Measurements from ENCODE around the gene PLEKHM3. TPM values are rescaled to one million over a fixed set of nuclear protein-coding genes. Genes with fewer than 3 reads are reported as not detected.

Gene PLEKHM3
- total RNA-seq, 1 experiment from 2014 or later = 2.5 TPM

- H3K27ac ChIP-seq (ENCODE audit: low read length) = no peak overlapping the region
- ChIA-PET POLR2A (no interaction called here), CTCF (interaction anchor here (0.5 kb wide), 1 partner anchor 311 kb away, joined by 3 read pairs; no protein-coding TSS in a partner anchor)
- no peak for TF ChIP-seq SIN3A (IDR thresholded peaks at IDR 0.05; ENCODE audit: borderline replicate concordance, insufficient read depth, low read depth, low read length)
- TF ChIP-seq TCF7L2 (IDR thresholded peaks at IDR 0.05; ENCODE audit: low read depth, low read length) = no peak
- TF ChIP-seq, protein P1, sequence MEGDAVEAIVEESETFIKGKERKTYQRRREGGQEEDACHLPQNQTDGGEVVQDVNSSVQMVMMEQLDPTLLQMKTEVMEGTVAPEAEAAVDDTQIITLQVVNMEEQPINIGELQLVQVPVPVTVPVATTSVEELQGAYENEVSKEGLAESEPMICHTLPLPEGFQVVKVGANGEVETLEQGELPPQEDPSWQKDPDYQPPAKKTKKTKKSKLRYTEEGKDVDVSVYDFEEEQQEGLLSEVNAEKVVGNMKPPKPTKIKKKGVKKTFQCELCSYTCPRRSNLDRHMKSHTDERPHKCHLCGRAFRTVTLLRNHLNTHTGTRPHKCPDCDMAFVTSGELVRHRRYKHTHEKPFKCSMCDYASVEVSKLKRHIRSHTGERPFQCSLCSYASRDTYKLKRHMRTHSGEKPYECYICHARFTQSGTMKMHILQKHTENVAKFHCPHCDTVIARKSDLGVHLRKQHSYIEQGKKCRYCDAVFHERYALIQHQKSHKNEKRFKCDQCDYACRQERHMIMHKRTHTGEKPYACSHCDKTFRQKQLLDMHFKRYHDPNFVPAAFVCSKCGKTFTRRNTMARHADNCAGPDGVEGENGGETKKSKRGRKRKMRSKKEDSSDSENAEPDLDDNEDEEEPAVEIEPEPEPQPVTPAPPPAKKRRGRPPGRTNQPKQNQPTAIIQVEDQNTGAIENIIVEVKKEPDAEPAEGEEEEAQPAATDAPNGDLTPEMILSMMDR (IDR thresholded peaks at IDR 0.05) = no peak
- no peak for TF ChIP-seq POLR2AphosphoS5 (IDR thresholded peaks at IDR 0.05; ENCODE audit: low read depth, low read length)
- TF ChIP-seq, protein P2, sequence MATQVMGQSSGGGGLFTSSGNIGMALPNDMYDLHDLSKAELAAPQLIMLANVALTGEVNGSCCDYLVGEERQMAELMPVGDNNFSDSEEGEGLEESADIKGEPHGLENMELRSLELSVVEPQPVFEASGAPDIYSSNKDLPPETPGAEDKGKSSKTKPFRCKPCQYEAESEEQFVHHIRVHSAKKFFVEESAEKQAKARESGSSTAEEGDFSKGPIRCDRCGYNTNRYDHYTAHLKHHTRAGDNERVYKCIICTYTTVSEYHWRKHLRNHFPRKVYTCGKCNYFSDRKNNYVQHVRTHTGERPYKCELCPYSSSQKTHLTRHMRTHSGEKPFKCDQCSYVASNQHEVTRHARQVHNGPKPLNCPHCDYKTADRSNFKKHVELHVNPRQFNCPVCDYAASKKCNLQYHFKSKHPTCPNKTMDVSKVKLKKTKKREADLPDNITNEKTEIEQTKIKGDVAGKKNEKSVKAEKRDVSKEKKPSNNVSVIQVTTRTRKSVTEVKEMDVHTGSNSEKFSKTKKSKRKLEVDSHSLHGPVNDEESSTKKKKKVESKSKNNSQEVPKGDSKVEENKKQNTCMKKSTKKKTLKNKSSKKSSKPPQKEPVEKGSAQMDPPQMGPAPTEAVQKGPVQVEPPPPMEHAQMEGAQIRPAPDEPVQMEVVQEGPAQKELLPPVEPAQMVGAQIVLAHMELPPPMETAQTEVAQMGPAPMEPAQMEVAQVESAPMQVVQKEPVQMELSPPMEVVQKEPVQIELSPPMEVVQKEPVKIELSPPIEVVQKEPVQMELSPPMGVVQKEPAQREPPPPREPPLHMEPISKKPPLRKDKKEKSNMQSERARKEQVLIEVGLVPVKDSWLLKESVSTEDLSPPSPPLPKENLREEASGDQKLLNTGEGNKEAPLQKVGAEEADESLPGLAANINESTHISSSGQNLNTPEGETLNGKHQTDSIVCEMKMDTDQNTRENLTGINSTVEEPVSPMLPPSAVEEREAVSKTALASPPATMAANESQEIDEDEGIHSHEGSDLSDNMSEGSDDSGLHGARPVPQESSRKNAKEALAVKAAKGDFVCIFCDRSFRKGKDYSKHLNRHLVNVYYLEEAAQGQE (IDR thresholded peaks at IDR 0.05; ENCODE audit: insufficient read depth in 1 of 2, low read depth in 2 of 2, low read length in 1 of 2) = no peak
- no peaks in the 10 kb centered on the region for H3K9me3 ChIP-seq (ENCODE audit: control insufficient read depth, insufficient read depth, low read depth, low read length)
- in situ Hi-C loops (cut with HindIII; ENCODE audit: low pct_unique_long_range_greater_than_20kb, low sequenced_read_pairs) = no loop called here
- no peaks in the 10 kb centered on the region for H3K36me3 ChIP-seq (ENCODE audit: control insufficient read depth, insufficient read depth, low read length)
- no peak for ATAC-seq
- H3K27me3 ChIP-seq (ENCODE audit: control insufficient read depth, insufficient read depth, low read length) = no peaks in the 10 kb centered on the region
- DNase-seq (ENCODE audit: low read depth, low spot score) = no peak
- no TSS peak for BruUV-seq (replicated peaks)
- no peak overlapping the region for H3K4me3 ChIP-seq (ENCODE audit: low read depth in 2 of 2, low read length in 2 of 2)
- no peaks in the 10 kb centered on the region for H3K4me1 ChIP-seq (ENCODE audit: control insufficient read depth, insufficient read depth, low read length)
- intact Hi-C loops (cut with micrococcal nuclease; ENCODE audit: unreplicated experiment) = no loop called here
Observed at GRCh38 chr2:207783514-207783913, 241.8 kb downstream of the PLEKHM3 start.

DNA sequence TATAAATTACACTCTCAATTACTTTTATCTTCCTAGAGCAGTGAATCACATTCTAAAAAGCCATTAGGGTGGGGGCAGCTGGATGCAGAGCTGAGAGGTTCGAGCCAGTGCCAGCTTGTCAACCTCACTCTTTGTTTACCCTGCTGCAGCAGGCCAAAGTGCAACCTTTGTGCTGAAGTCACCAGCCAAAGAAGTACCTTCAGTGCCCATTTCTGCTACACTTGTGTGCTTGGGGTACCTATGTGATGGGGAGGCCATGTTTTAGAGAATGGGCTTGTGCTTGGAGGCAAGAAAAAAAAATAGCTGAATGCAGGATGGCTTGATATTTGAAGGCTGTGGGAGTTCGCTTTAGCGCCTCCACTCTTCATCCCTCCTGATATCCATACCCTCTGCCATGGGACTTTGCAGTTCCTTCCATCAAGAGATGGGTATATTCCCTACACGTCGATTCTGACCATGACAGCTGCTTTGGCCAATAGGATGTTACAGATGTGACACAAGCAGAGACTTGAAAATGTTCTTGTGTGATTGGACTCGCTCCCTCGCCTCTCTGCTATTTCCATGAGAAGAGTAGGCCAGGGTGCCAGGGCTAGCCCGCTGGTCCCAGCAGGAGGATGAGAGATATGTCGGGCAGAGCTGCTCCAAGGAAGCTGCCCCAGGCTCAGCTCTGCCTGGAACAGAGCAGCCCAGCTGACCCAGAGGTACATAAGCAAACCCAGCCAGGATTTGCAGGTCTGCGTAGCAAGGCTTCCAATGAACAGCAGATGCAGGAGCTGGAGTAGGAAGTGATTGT lies 242.9 kb downstream of the PLEKHM3 start:
- intact Hi-C loops (cut with micrococcal nuclease; ENCODE audit: unreplicated experiment) (no loop called here), in situ Hi-C loops (cut with HindIII; ENCODE audit: low pct_unique_long_range_greater_than_20kb, low sequenced_read_pairs) (no loop called here)
- Histone ChIP-seq H3K36me3 (ENCODE audit: control insufficient read depth, insufficient read depth, low read length) (no peaks in the 10 kb centered on the region), H3K4me3 (ENCODE audit: low read depth in 2 of 2, low read length in 2 of 2) (no peak overlapping the region), H3K27me3 (ENCODE audit: control insufficient read depth, insufficient read depth, low read length) (no peaks in the 10 kb centered on the region), H3K9me3 (ENCODE audit: control insufficient read depth, insufficient read depth, low read depth, low read length) (no peaks in the 10 kb centered on the region), H3K27ac (ENCODE audit: low read length) (no peak overlapping the region), H3K4me1 (ENCODE audit: control insufficient read depth, insufficient read depth, low read length) (no peaks in the 10 kb centered on the region)
- ChIA-PET CTCF (no interaction called here), POLR2A (no interaction called here)
- TF ChIP-seq POLR2AphosphoS5 (IDR thresholded peaks at IDR 0.05; ENCODE audit: low read depth, low read length) (no peak), TCF7L2 (IDR thresholded peaks at IDR 0.05; ENCODE audit: low read depth, low read length) (no peak), SIN3A (IDR thresholded peaks at IDR 0.05; ENCODE audit: borderline replicate concordance, insufficient read depth, low read depth, low read length) (no peak)
- TF ChIP-seq, protein P2 (IDR thresholded peaks at IDR 0.05; ENCODE audit: insufficient read depth in 1 of 2, low read depth in 2 of 2, low read length in 1 of 2) = no peak
- TF ChIP-seq, protein P1 (IDR thresholded peaks at IDR 0.05) = no peak
- no TSS peak for BruUV-seq (replicated peaks)
- ATAC-seq = no peak
- no peak for DNase-seq (ENCODE audit: low read depth, low spot score)

All from Panc1 (cell line).